ENCODE measurements around the gene RNF123. TPM values are rescaled to one million over a fixed set of nuclear protein-coding genes. Genes with fewer than 3 reads are reported as not detected.

The RNF123 gene
- total RNA-seq, 1 experiment from 2014 or later = 23.1 TPM

GRCh38 chr3:49670940-49671290, 18.4 kb upstream of the RNF123 start:
- Histone ChIP-seq H3K4me3 (ENCODE audit: low read depth in 2 of 2, low read length in 2 of 2) (no peak overlapping the region), H3K9me3 (ENCODE audit: control insufficient read depth, insufficient read depth, low read depth, low read length) (no peaks in the 10 kb centered on the region), H3K27me3 (ENCODE audit: control insufficient read depth, insufficient read depth, low read length) (no peaks in the 10 kb centered on the region), H3K27ac (ENCODE audit: low read length) (no peak overlapping the region), H3K36me3 (ENCODE audit: control insufficient read depth, insufficient read depth, low read length) (peaks cover 4% of the 10 kb centered on the region), H3K4me1 (ENCODE audit: control insufficient read depth, insufficient read depth, low read length) (peaks cover 11% of the 10 kb centered on the region)
- no TSS peak for BruUV-seq (replicated peaks)
- in situ Hi-C loops (cut with HindIII; ENCODE audit: low pct_unique_long_range_greater_than_20kb, low sequenced_read_pairs) (no loop called here), intact Hi-C loops (cut with micrococcal nuclease; ENCODE audit: unreplicated experiment) (loop anchor here (2.0 kb wide), 1 partner anchor 130 kb away; no protein-coding TSS in a partner anchor)
- TF ChIP-seq REST (IDR thresholded peaks at IDR 0.05; ENCODE audit: insufficient read depth in 1 of 2, low read depth in 2 of 2, low read length in 1 of 2) (no peak), POLR2AphosphoS5 (IDR thresholded peaks at IDR 0.05; ENCODE audit: low read depth, low read length) (no peak), TCF7L2 (IDR thresholded peaks at IDR 0.05; ENCODE audit: low read depth, low read length) (no peak), CTCF (IDR thresholded peaks at IDR 0.05) (no peak), SIN3A (IDR thresholded peaks at IDR 0.05; ENCODE audit: borderline replicate concordance, insufficient read depth, low read depth, low read length) (no peak)
- DNase-seq (ENCODE audit: low read depth, low spot score) (no peak), ATAC-seq (no peak)
- ChIA-PET POLR2A (no interaction called here), CTCF (interaction anchor here (3.2 kb wide), 1 partner anchor 131 kb away, joined by 30 read pairs; no protein-coding TSS in a partner anchor)

- ATAC-seq (peak; percentile 29; the same call in 1 of the 2 replicates), DNase-seq (ENCODE audit: low read depth, low spot score) (peak; percentile 45)
- BruUV-seq (replicated peaks) = no TSS peak
- intact Hi-C loops (cut with micrococcal nuclease; ENCODE audit: unreplicated experiment) = loop anchor here (2.0 kb wide), 1 partner anchor 131 kb away; no protein-coding TSS in a partner anchor
- Histone ChIP-seq H3K9me3 (ENCODE audit: control insufficient read depth, insufficient read depth, low read depth, low read length) (no peaks in the 10 kb centered on the region), H3K27me3 (ENCODE audit: control insufficient read depth, insufficient read depth, low read length) (no peaks in the 10 kb centered on the region), H3K4me3 (ENCODE audit: low read depth in 2 of 2, low read length in 2 of 2) (no peak overlapping the region), H3K27ac (ENCODE audit: low read length) (no peak overlapping the region), H3K36me3 (ENCODE audit: control insufficient read depth, insufficient read depth, low read length) (peaks cover 4% of the 10 kb centered on the region), H3K4me1 (ENCODE audit: control insufficient read depth, insufficient read depth, low read length) (peaks cover 11% of the 10 kb centered on the region)
- TF ChIP-seq POLR2AphosphoS5 (IDR thresholded peaks at IDR 0.05; ENCODE audit: low read depth, low read length) = peak; percentile 20; the same call in 1 of the 2 replicates
- TF ChIP-seq TCF7L2 (IDR thresholded peaks at IDR 0.05; ENCODE audit: low read depth, low read length) = no peak
- no peak for TF ChIP-seq REST (IDR thresholded peaks at IDR 0.05; ENCODE audit: insufficient read depth in 1 of 2, low read depth in 2 of 2, low read length in 1 of 2)
- peak; percentile 89 for TF ChIP-seq CTCF (IDR thresholded peaks at IDR 0.05)
- ChIA-PET CTCF (interaction anchor here (0.7 to 3.2 kb wide), 4 partner anchors 119 to 352 kb away, joined by 8 to 30 read pairs (median 10); no protein-coding TSS in a partner anchor), POLR2A (no interaction called here)
- in situ Hi-C loops (cut with HindIII; ENCODE audit: low pct_unique_long_range_greater_than_20kb, low sequenced_read_pairs) = no loop called here
Measured at GRCh38 chr3:49671291-49672288, 17.8 kb upstream of the RNF123 start.

Data from Panc1 (cell line).